H9 (cell line): ENCODE data around the gene ARF1. TPM values are rescaled to one million over a fixed set of nuclear protein-coding genes. Genes with fewer than 3 reads are reported as not detected.

ENCODE experiments used
- DNase-seq: peaks from one replicate; pipeline ENCODE4 v3.0.0-alpha.2; 2017
- H2AFZ ChIP-seq: one replicate; pipeline ENCODE4 v1.6.1; 2013; ENCODE audit warnings: mild to moderate bottlenecking, low read length, control low read depth, moderate library complexity
- H2AK5ac ChIP-seq: 2 replicates; pipeline ENCODE4 v1.6.1; 2013; ENCODE audit warnings: low read length, control low read depth, mixed read lengths; ENCODE audit not compliant: insufficient read length
- H2BK120ac ChIP-seq: one replicate; pipeline ENCODE4 v1.6.1; 2013; ENCODE audit warnings: low read depth, mild to moderate bottlenecking, low read length, control low read depth, inconsistent platforms; ENCODE audit not compliant: poor library complexity, severe bottlenecking
- H2BK12ac ChIP-seq: 2 replicates; pipeline ENCODE4 v1.6.1; 2013; ENCODE audit warnings: low read length, control low read depth, mixed read lengths, low read depth; ENCODE audit not compliant: insufficient read length
- H2BK15ac ChIP-seq: 2 replicates; pipeline ENCODE4 v1.6.1; 2013; ENCODE audit warnings: low read depth, low read length, control low read depth
- H2BK20ac ChIP-seq: one replicate; pipeline ENCODE4 v1.6.1; 2013; ENCODE audit warnings: low read depth, mild to moderate bottlenecking, low read length, control low read depth, inconsistent platforms; ENCODE audit not compliant: poor library complexity, severe bottlenecking
- H2BK5ac ChIP-seq: 2 replicates; pipeline ENCODE4 v1.6.1; 2013; ENCODE audit warnings: low read length, control low read depth, mixed read lengths; ENCODE audit not compliant: insufficient read length
- H3K14ac ChIP-seq: 2 replicates; pipeline ENCODE4 v1.6.1; 2013; ENCODE audit warnings: low read length, control low read depth; ENCODE audit not compliant: insufficient read depth
- H3K18ac ChIP-seq: 2 replicates; pipeline ENCODE4 v1.6.1; 2013; ENCODE audit warnings: low read depth, mild to moderate bottlenecking, mixed read lengths, low read length, control low read depth; ENCODE audit not compliant: insufficient read length
- H3K23ac ChIP-seq: 2 replicates; pipeline ENCODE4 v1.6.1; 2013; ENCODE audit warnings: low read length, control low read depth, mixed read lengths, low read depth; ENCODE audit not compliant: insufficient read length
- H3K23me2 ChIP-seq: 2 replicates; pipeline ENCODE4 v1.6.1; 2013; ENCODE audit warnings: low read depth, mild to moderate bottlenecking, mixed read lengths, low read length, control low read depth; ENCODE audit not compliant: insufficient read length, poor library complexity, severe bottlenecking
- H3K27ac ChIP-seq: 2 replicates; pipeline ENCODE4 v1.5.1; 2013; ENCODE audit warnings: low read length, control low read depth, mixed read lengths, low read depth; ENCODE audit not compliant: insufficient read length
- H3K27me3 ChIP-seq: 2 replicates; pipeline ENCODE4 v1.6.1; 2013; ENCODE audit warnings: low read length, control low read depth, inconsistent platforms; ENCODE audit not compliant: insufficient read depth
- H3K4ac ChIP-seq: 2 replicates; pipeline ENCODE4 v1.6.1; 2013; ENCODE audit warnings: low read depth, mild to moderate bottlenecking, control low read depth, inconsistent platforms, low read length, moderate library complexity
- H3K4me1 ChIP-seq: 2 replicates; pipeline ENCODE4 v1.6.1; 2013; ENCODE audit warnings: low read length, control low read depth, inconsistent platforms; ENCODE audit not compliant: insufficient read depth
- H3K4me2 ChIP-seq: 2 replicates; pipeline ENCODE4 v1.6.1; 2013; ENCODE audit warnings: low read length, control low read depth, mixed read lengths; ENCODE audit not compliant: insufficient read length, insufficient read depth
- H3K56ac ChIP-seq: 2 replicates; pipeline ENCODE4 v1.6.1; 2013; ENCODE audit warnings: low read depth, mild to moderate bottlenecking, mixed read lengths, low read length, control low read depth; ENCODE audit not compliant: insufficient read length
- H3K79me1 ChIP-seq: 2 replicates; pipeline ENCODE4 v1.6.1; 2013; ENCODE audit warnings: low read depth, mild to moderate bottlenecking, moderate library complexity, low read length, control low read depth, inconsistent platforms; ENCODE audit not compliant: insufficient read depth, poor library complexity, severe bottlenecking
- H3K79me2 ChIP-seq: 2 replicates; pipeline ENCODE4 v1.6.1; 2013; ENCODE audit warnings: low read length, control low read depth, inconsistent platforms; ENCODE audit not compliant: insufficient read depth
- H3K9ac ChIP-seq: 2 replicates; pipeline ENCODE4 v1.6.1; 2013; ENCODE audit warnings: low read length, control low read depth, mixed read lengths; ENCODE audit not compliant: insufficient read length; ENCODE audit errors: extremely low read depth
- H3K9me3 ChIP-seq: one replicate; pipeline ENCODE4 v1.6.1; 2013; ENCODE audit warnings: low read depth, low read length, inconsistent platforms; ENCODE audit not compliant: control insufficient read depth
- H3T11ph ChIP-seq: one replicate; pipeline ENCODE4 v1.6.1; 2013; ENCODE audit warnings: mild to moderate bottlenecking, low read length, control low read depth, inconsistent platforms
- H4K20me1 ChIP-seq: one replicate; pipeline ENCODE4 v1.6.1; 2013; ENCODE audit not compliant: control insufficient read depth, insufficient read length, insufficient read depth
- H4K5ac ChIP-seq: 2 replicates; pipeline ENCODE4 v1.6.1; 2013; ENCODE audit warnings: low read depth, mild to moderate bottlenecking, mixed read lengths, low read length, control low read depth; ENCODE audit not compliant: insufficient read length
- H4K8ac ChIP-seq: replicated peaks from 2 replicates; pipeline ENCODE4 v1.6.1; 2013; ENCODE audit warnings: low read length, control low read depth, mixed read lengths, low read depth; ENCODE audit not compliant: insufficient read length
- H4K91ac ChIP-seq: 2 replicates; pipeline ENCODE4 v1.6.1; 2013; ENCODE audit warnings: low read depth, mild to moderate bottlenecking, moderate library complexity, mixed read lengths, low read length, control low read depth; ENCODE audit not compliant: insufficient read length
- H3K27ac Mint-ChIP-seq, 3 experiments: 2 replicates in 2 of 3; 3 replicates in 1 of 3; pipeline ENCODE4 v1.8.0; 2020 to 2021; ENCODE audit warnings: mixed read lengths in 3 of 3, mild to moderate bottlenecking in 1 of 3, moderate library complexity in 1 of 3
- H3K27me3 Mint-ChIP-seq: 2 replicates; pipeline ENCODE4 v1.8.0; 2021; ENCODE audit warnings: low read depth, mild to moderate bottlenecking, moderate library complexity, mixed read lengths
- H3K36me3 Mint-ChIP-seq, 3 experiments: 2 replicates in 2 of 3; 3 replicates in 1 of 3; pipeline ENCODE4 v1.8.0; 2020 to 2021; ENCODE audit warnings: low read depth in 3 of 3, mixed read lengths in 3 of 3; ENCODE audit not compliant: insufficient read depth in 1 of 3
- H3K4me1 Mint-ChIP-seq, 2 experiments: 2 replicates each; pipeline ENCODE4 v1.8.0; 2020; ENCODE audit warnings: mixed read lengths in 2 of 2
- H3K4me3 Mint-ChIP-seq, 2 experiments: 2 replicates in 1 of 2; 3 replicates in 1 of 2; pipeline ENCODE4 v1.8.0; 2020 to 2021; ENCODE audit warnings: mild to moderate bottlenecking in 2 of 2, mixed read lengths in 2 of 2, moderate library complexity in 1 of 2
- H3K9me3 Mint-ChIP-seq, 2 experiments: 2 replicates in 1 of 2; 3 replicates in 1 of 2; pipeline ENCODE4 v1.8.0; 2020; ENCODE audit warnings: mild to moderate bottlenecking in 2 of 2, mixed read lengths in 2 of 2, moderate library complexity in 1 of 2
- CTCF ChIP-seq: fragments of 200-600 bp; sonication (generic); conservative IDR thresholded peaks from 3 replicates; pipeline ENCODE4 v1.8.0; 2021; ENCODE audit warnings: antibody characterized with exemption, mild to moderate bottlenecking
- WGBS: extraction: QIAGEN DNeasy Blood & Tissue Kit; methylation state at CpG from one replicate; pipeline ENCODE4 v1.1.7; 2013; ENCODE audit warnings: missing lambda C conversion rate, low lambda C conversion rate, mixed read lengths; ENCODE audit not compliant: insufficient read length; ENCODE audit errors: extremely low coverage; 5-methylcytosine and 5-hydroxymethylcytosine counted together
- total RNA-seq: library from RNA; stranded (reverse); gene quantifications from 2 replicates; pipeline ENCODE4 v1.2.1, GENCODE V29; 2021

ARF1 gene
- total RNA-seq, 1 experiment from 2014 or later: 258 TPM

DNA sequence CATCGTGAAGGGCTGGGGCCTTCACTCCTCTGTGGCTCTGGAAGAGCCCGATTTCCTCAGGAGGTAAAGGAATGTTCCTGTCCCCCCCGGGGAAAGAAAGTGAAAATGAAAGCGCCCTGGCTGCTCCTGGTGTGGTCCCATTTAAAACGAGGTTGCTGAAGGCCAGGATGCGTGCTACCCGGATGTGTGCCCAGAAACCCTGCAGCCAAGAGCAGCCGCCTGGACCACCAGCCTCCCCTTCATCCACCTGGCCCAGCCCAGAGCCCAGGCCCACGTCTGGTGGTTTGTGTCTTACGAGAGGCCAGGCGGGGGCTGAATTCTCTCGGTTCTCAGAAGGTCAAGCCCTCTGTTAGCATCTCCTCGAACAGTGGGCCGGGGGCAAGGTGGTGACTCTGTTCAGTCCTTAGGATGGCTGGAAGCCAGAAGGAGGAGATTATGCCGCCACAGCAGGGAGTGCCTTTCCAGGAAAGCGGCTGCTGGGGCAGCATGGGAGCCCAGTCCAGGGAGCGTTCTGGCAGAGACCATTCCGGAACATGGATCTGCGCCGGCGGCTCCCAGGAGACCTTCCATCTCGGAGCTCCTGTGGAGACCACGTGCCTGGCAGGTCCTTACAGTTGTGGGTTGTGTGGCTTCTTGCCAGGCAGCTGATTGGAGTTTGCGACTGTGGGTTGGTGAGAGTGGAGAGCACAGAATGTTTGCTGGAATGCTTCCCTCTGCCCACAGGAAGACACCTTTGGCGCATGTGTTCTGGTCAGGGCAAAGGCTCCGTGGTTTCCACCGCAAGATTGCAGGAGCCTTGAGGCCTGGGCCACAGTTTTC lies 58.9 kb downstream of the ARF1 start:
- WGBS: no CpG with 5 or more reads among the region's 27 CpGs
- no peak overlapping the region for H2BK15ac ChIP-seq
- Mint-ChIP-seq H3K9me3 (no peaks in the 10 kb centered on the region), H3K4me3 (peak overlapping the region; percentile 81 to 91), H3K36me3 (no peaks in the 10 kb centered on the region; a peak in 1 of 7 replicates), H3K27ac (peak overlapping the region in 2 of 3 experiments; percentile 84 to 89; a peak in 3 of 7 replicates), H3K27me3 (peaks cover 26% of the 10 kb centered on the region), H3K4me1 (peaks cover 4 to 15% of the 10 kb centered on the region in 2 experiments)
- no peak overlapping the region for H4K5ac ChIP-seq
- H3K27me3 ChIP-seq: no peaks in the 10 kb centered on the region; the same call in 1 of the 2 replicates
- peaks cover 15% of the 10 kb centered on the region; the same call in 1 of the 2 replicates for H3K79me2 ChIP-seq
- H4K8ac ChIP-seq: no peak overlapping the region
- no peak overlapping the region for H2BK20ac ChIP-seq
- no peak overlapping the region for H3K18ac ChIP-seq
- H3K4me2 ChIP-seq: peak overlapping the region; percentile 85
- no peak overlapping the region for H2BK12ac ChIP-seq
- no peak overlapping the region for H4K91ac ChIP-seq
- H3K56ac ChIP-seq: no peak overlapping the region
- H3K4me1 ChIP-seq: no peaks in the 10 kb centered on the region
- H2AK5ac ChIP-seq: no peak overlapping the region
- no peak for TF ChIP-seq CTCF
- H3K27ac ChIP-seq: no peak overlapping the region
- H3T11ph ChIP-seq: no peak overlapping the region
- H3K4ac ChIP-seq: no peak overlapping the region
- peak overlapping the region; percentile 85 for H3K9ac ChIP-seq
- H3K23me2 ChIP-seq: peaks cover 11% of the 10 kb centered on the region
- DNase-seq: peak; percentile 22
- no peak overlapping the region for H2BK5ac ChIP-seq
- peaks cover 2% of the 10 kb centered on the region for H4K20me1 ChIP-seq
- no peak overlapping the region for H3K23ac ChIP-seq
- no peak overlapping the region for H2BK120ac ChIP-seq
- peaks cover 8% of the 10 kb centered on the region for H3K79me1 ChIP-seq
- no peak overlapping the region for H3K14ac ChIP-seq
- no peaks in the 10 kb centered on the region for H3K9me3 ChIP-seq
- H2AFZ ChIP-seq: no peak overlapping the region
